Prostate gland (tissue), 2 donors: ENCODE results near the gene MACIR.

Experiments used
- POLR2A ChIP-seq: fragments of 450-650 bp; IDR thresholded peaks from one replicate; pipeline ENCODE4 v1.6.1; 2016; ENCODE audit warnings: antibody characterized with exemption, mild to moderate bottlenecking
- POLR2AphosphoS5 ChIP-seq: sonication (generic); formaldehyde crosslinking; IDR thresholded peaks from one replicate; pipeline ENCODE4 v1.6.1; 2017; ENCODE audit warnings: antibody characterized with exemption
- TF ChIP-seq, protein P1 (sequence below), 4 experiments: fragments of 200-600 bp in 2 of 4; fragments of 450-650 bp in 2 of 4; sonication (generic) in 2 of 4; IDR thresholded peaks; 1 replicate in 3 of 4; 2 replicates in 1 of 4; pipeline ENCODE4 v1.5.1; 2016 to 2019; ENCODE audit warnings: antibody characterized with exemption in 4 of 4, mild to moderate bottlenecking in 2 of 4, moderate library complexity in 2 of 4

DNA sequence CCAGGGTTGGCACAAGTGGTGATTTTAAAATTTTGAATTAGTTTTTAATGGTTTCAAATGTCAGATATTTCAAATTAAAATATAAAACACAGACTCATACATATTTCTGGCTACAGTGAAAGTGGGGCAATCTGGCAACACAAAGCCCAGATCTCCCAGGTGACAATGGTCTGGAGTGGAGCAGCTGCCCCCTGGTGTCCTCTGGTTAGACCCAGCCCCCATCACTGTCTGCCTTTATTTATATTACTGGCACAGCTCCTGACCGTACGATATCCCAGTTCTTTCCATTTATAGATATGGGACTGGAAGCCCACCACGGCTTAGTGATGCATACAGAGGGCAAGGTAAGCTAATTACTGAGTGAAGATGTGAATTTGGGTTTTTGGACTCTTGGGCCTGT lies 37.3 kb downstream of the MACIR start:
- TF ChIP-seq, protein P1, sequence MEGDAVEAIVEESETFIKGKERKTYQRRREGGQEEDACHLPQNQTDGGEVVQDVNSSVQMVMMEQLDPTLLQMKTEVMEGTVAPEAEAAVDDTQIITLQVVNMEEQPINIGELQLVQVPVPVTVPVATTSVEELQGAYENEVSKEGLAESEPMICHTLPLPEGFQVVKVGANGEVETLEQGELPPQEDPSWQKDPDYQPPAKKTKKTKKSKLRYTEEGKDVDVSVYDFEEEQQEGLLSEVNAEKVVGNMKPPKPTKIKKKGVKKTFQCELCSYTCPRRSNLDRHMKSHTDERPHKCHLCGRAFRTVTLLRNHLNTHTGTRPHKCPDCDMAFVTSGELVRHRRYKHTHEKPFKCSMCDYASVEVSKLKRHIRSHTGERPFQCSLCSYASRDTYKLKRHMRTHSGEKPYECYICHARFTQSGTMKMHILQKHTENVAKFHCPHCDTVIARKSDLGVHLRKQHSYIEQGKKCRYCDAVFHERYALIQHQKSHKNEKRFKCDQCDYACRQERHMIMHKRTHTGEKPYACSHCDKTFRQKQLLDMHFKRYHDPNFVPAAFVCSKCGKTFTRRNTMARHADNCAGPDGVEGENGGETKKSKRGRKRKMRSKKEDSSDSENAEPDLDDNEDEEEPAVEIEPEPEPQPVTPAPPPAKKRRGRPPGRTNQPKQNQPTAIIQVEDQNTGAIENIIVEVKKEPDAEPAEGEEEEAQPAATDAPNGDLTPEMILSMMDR (IDR thresholded peaks at IDR 0.05): no peak
- TF ChIP-seq POLR2AphosphoS5 (no peak), POLR2A (no peak)
